ENCODE measurements around the gene KCND3. TPM values are rescaled to one million over a fixed set of nuclear protein-coding genes. Genes with fewer than 3 reads are reported as not detected.

The KCND3 gene
- total and polyA plus RNA-seq, 4 donors, result 1.1 to 25.3 (median 12.4) TPM

- 93 to 97% methylated on average over 7 of the region's 7 CpGs for WGBS, 2 donors
- ATAC-seq (ENCODE audit: low FRiP score) (no peak), DNase-seq (no peak)
- Histone ChIP-seq H3K36me3 (ENCODE audit: control insufficient read depth in 1 of 2, insufficient read depth in 2 of 2, low read length in 1 of 2) (no peaks in the 10 kb centered on the region), H3K27ac (ENCODE audit: low read depth in 1 of 2, low read length in 2 of 2) (no peak overlapping the region), H3K9me3 (ENCODE audit: control insufficient read depth, low read length) (no peaks in the 10 kb centered on the region), H3K4me1 (ENCODE audit: control insufficient read depth in 1 of 2, insufficient read depth in 2 of 2, low read length in 2 of 2) (no peaks in the 10 kb centered on the region), H3K4me3 (ENCODE audit: low read length in 2 of 2) (no peak overlapping the region), H3K27me3 (ENCODE audit: control insufficient read depth in 1 of 2, insufficient read depth in 2 of 2, low read length in 1 of 2) (no peaks in the 10 kb centered on the region)
- intact Hi-C loops (cut with DNase I), result no loop called here
Measured at GRCh38 chr1:111836111-111836510, 153.4 kb downstream of the KCND3 start.

- ATAC-seq (ENCODE audit: low FRiP score), result no peak
- 84 to 93% methylated on average over 3 of the region's 3 CpGs for WGBS, 2 donors
Measured at GRCh38 chr1:111835514-111835913, 154.0 kb downstream of the KCND3 start.

GRCh38 chr1:111834956-111835355, 154.5 kb downstream of the KCND3 start:
- 74 to 79% methylated on average over 5 of the region's 5 CpGs for WGBS, 2 donors
- Histone ChIP-seq H3K9me3 (ENCODE audit: control insufficient read depth, low read length) (no peaks in the 10 kb centered on the region), H3K4me3 (ENCODE audit: low read length in 2 of 2) (no peak overlapping the region), H3K36me3 (ENCODE audit: control insufficient read depth in 1 of 2, insufficient read depth in 2 of 2, low read length in 1 of 2) (no peaks in the 10 kb centered on the region), H3K27ac (ENCODE audit: low read depth in 1 of 2, low read length in 2 of 2) (no peak overlapping the region), H3K4me1 (ENCODE audit: control insufficient read depth in 1 of 2, insufficient read depth in 2 of 2, low read length in 2 of 2) (no peaks in the 10 kb centered on the region), H3K27me3 (ENCODE audit: control insufficient read depth in 1 of 2, insufficient read depth in 2 of 2, low read length in 1 of 2) (no peaks in the 10 kb centered on the region)
- intact Hi-C loops (cut with DNase I), result no loop called here
- ATAC-seq (ENCODE audit: low FRiP score), result no peak
- DNase-seq, result no peak

More at GRCh38 chr1:111835514-111835913, 154.0 kb downstream of the KCND3 start:
- Histone ChIP-seq H3K36me3 (ENCODE audit: control insufficient read depth in 1 of 2, insufficient read depth in 2 of 2, low read length in 1 of 2) (no peaks in the 10 kb centered on the region), H3K4me1 (ENCODE audit: control insufficient read depth in 1 of 2, insufficient read depth in 2 of 2, low read length in 2 of 2) (no peaks in the 10 kb centered on the region), H3K4me3 (ENCODE audit: low read length in 2 of 2) (no peak overlapping the region), H3K27me3 (ENCODE audit: control insufficient read depth in 1 of 2, insufficient read depth in 2 of 2, low read length in 1 of 2) (no peaks in the 10 kb centered on the region), H3K27ac (ENCODE audit: low read depth in 1 of 2, low read length in 2 of 2) (no peak overlapping the region), H3K9me3 (ENCODE audit: control insufficient read depth, low read length) (no peaks in the 10 kb centered on the region)
- intact Hi-C loops (cut with DNase I), result no loop called here
- no peak for DNase-seq

- no peaks in the 10 kb centered on the region for H3K36me3 ChIP-seq (ENCODE audit: control insufficient read depth in 1 of 2, insufficient read depth in 2 of 2, low read length in 1 of 2)
- H3K9me3 ChIP-seq (ENCODE audit: control insufficient read depth, low read length), result no peaks in the 10 kb centered on the region
- intact Hi-C loops (cut with DNase I), result no loop called here
- DNase-seq (no peak), ATAC-seq (ENCODE audit: low FRiP score) (no peak)
- no peak overlapping the region for H3K27ac ChIP-seq (ENCODE audit: low read depth in 1 of 2, low read length in 2 of 2)
- no peaks in the 10 kb centered on the region for H3K4me1 ChIP-seq (ENCODE audit: control insufficient read depth in 1 of 2, insufficient read depth in 2 of 2, low read length in 2 of 2)
- WGBS, 2 donors, result 63 to 66% methylated on average over 4 of the region's 4 CpGs
- no peak overlapping the region for H3K4me3 ChIP-seq (ENCODE audit: low read length in 2 of 2)
- no peaks in the 10 kb centered on the region for H3K27me3 ChIP-seq (ENCODE audit: control insufficient read depth in 1 of 2, insufficient read depth in 2 of 2, low read length in 1 of 2)
Measured at GRCh38 chr1:111833334-111833733, 156.1 kb downstream of the KCND3 start.

GRCh38 chr1:111832521-111833155, 156.8 kb downstream of the KCND3 start:
- ATAC-seq (ENCODE audit: low FRiP score) (no peak), DNase-seq (no peak)
- intact Hi-C loops (cut with DNase I), result no loop called here
- H3K4me1 ChIP-seq (ENCODE audit: control insufficient read depth in 1 of 2, insufficient read depth in 2 of 2, low read length in 2 of 2), result no peaks in the 10 kb centered on the region
- H3K27me3 ChIP-seq (ENCODE audit: control insufficient read depth in 1 of 2, insufficient read depth in 2 of 2, low read length in 1 of 2), result no peaks in the 10 kb centered on the region
- H3K36me3 ChIP-seq (ENCODE audit: control insufficient read depth in 1 of 2, insufficient read depth in 2 of 2, low read length in 1 of 2), result no peaks in the 10 kb centered on the region
- H3K4me3 ChIP-seq (ENCODE audit: low read length in 2 of 2), result no peak overlapping the region
- WGBS, 2 donors, result 73 to 74% methylated on average over 10 of the region's 10 CpGs
- no peaks in the 10 kb centered on the region for H3K9me3 ChIP-seq (ENCODE audit: control insufficient read depth, low read length)
- no peak overlapping the region for H3K27ac ChIP-seq (ENCODE audit: low read depth in 1 of 2, low read length in 2 of 2)

GRCh38 chr1:111831153-111831552, 158.3 kb downstream of the KCND3 start:
- ATAC-seq (ENCODE audit: low FRiP score) (no peak), DNase-seq (no peak)
- intact Hi-C loops (cut with DNase I), result no loop called here
- Histone ChIP-seq H3K27me3 (ENCODE audit: control insufficient read depth in 1 of 2, insufficient read depth in 2 of 2, low read length in 1 of 2) (no peaks in the 10 kb centered on the region), H3K4me3 (ENCODE audit: low read length in 2 of 2) (no peak overlapping the region), H3K9me3 (ENCODE audit: control insufficient read depth, low read length) (no peaks in the 10 kb centered on the region), H3K4me1 (ENCODE audit: control insufficient read depth in 1 of 2, insufficient read depth in 2 of 2, low read length in 2 of 2) (no peaks in the 10 kb centered on the region), H3K36me3 (ENCODE audit: control insufficient read depth in 1 of 2, insufficient read depth in 2 of 2, low read length in 1 of 2) (no peaks in the 10 kb centered on the region), H3K27ac (ENCODE audit: low read depth in 1 of 2, low read length in 2 of 2) (no peak overlapping the region)
- WGBS, 2 donors, result 4 to 13% methylated on average over 1 of the region's 1 CpG

GRCh38 chr1:111827946-111828345, 161.5 kb downstream of the KCND3 start:
- H3K27ac ChIP-seq (ENCODE audit: low read depth in 1 of 2, low read length in 2 of 2), result no peak overlapping the region
- H3K27me3 ChIP-seq (ENCODE audit: control insufficient read depth in 1 of 2, insufficient read depth in 2 of 2, low read length in 1 of 2), result no peaks in the 10 kb centered on the region
- intact Hi-C loops (cut with DNase I), result no loop called here
- peaks cover 1% of the 10 kb centered on the region for H3K9me3 ChIP-seq (ENCODE audit: control insufficient read depth, low read length)
- no peaks in the 10 kb centered on the region for H3K36me3 ChIP-seq (ENCODE audit: control insufficient read depth in 1 of 2, insufficient read depth in 2 of 2, low read length in 1 of 2)
- WGBS, 2 donors, result 63 to 71% methylated on average over 6 of the region's 6 CpGs
- DNase-seq (no peak), ATAC-seq (ENCODE audit: low FRiP score) (no peak)
- H3K4me3 ChIP-seq (ENCODE audit: low read length in 2 of 2), result no peak overlapping the region
- H3K4me1 ChIP-seq (ENCODE audit: control insufficient read depth in 1 of 2, insufficient read depth in 2 of 2, low read length in 2 of 2), result no peaks in the 10 kb centered on the region

GRCh38 chr1:111826278-111826677, 163.2 kb downstream of the KCND3 start:
- no peak overlapping the region for H3K27ac ChIP-seq (ENCODE audit: low read depth in 1 of 2, low read length in 2 of 2)
- WGBS, 2 donors, result 71% methylated on average over 4 of the region's 4 CpGs
- no peaks in the 10 kb centered on the region for H3K27me3 ChIP-seq (ENCODE audit: control insufficient read depth in 1 of 2, insufficient read depth in 2 of 2, low read length in 1 of 2)
- no peak for ATAC-seq (ENCODE audit: low FRiP score)
- intact Hi-C loops (cut with DNase I), result no loop called here
- DNase-seq, result no peak
- H3K36me3 ChIP-seq (ENCODE audit: control insufficient read depth in 1 of 2, insufficient read depth in 2 of 2, low read length in 1 of 2), result no peaks in the 10 kb centered on the region
- no peak overlapping the region for H3K4me3 ChIP-seq (ENCODE audit: low read length in 2 of 2)
- H3K4me1 ChIP-seq (ENCODE audit: control insufficient read depth in 1 of 2, insufficient read depth in 2 of 2, low read length in 2 of 2), result no peaks in the 10 kb centered on the region
- peaks cover 1% of the 10 kb centered on the region for H3K9me3 ChIP-seq (ENCODE audit: control insufficient read depth, low read length)

GRCh38 chr1:111825217-111825616, 164.3 kb downstream of the KCND3 start:
- Histone ChIP-seq H3K27ac (ENCODE audit: low read depth in 1 of 2, low read length in 2 of 2) (no peak overlapping the region), H3K9me3 (ENCODE audit: control insufficient read depth, low read length) (peaks cover 1% of the 10 kb centered on the region), H3K36me3 (ENCODE audit: control insufficient read depth in 1 of 2, insufficient read depth in 2 of 2, low read length in 1 of 2) (no peaks in the 10 kb centered on the region), H3K4me3 (ENCODE audit: low read length in 2 of 2) (no peak overlapping the region), H3K4me1 (ENCODE audit: control insufficient read depth in 1 of 2, insufficient read depth in 2 of 2, low read length in 2 of 2) (no peaks in the 10 kb centered on the region), H3K27me3 (ENCODE audit: control insufficient read depth in 1 of 2, insufficient read depth in 2 of 2, low read length in 1 of 2) (no peaks in the 10 kb centered on the region)
- DNase-seq (no peak), ATAC-seq (ENCODE audit: low FRiP score) (no peak)
- WGBS, 2 donors, result 86 to 88% methylated on average over 3 of the region's 3 CpGs
- intact Hi-C loops (cut with DNase I), result no loop called here

All from aorta (tissue), 5 donors.